Neural progenitor cell (in vitro differentiated cells): Measurements from ENCODE around the gene RBPMS2.

Experiments
- EZH2 ChIP-seq: fragments of 200-600 bp; sonication (generic); IDR thresholded peaks from 2 replicates; pipeline ENCODE4 v1.6.1; 2017; ENCODE audit warnings: antibody characterized with exemption, mild to moderate bottlenecking, moderate library complexity
- TF ChIP-seq, protein P1 (sequence below): fragments of 200-600 bp; sonication (generic); IDR thresholded peaks from 2 replicates; pipeline ENCODE4 v1.5.1; 2017; ENCODE audit warnings: antibody characterized with exemption, mild to moderate bottlenecking

DNA sequence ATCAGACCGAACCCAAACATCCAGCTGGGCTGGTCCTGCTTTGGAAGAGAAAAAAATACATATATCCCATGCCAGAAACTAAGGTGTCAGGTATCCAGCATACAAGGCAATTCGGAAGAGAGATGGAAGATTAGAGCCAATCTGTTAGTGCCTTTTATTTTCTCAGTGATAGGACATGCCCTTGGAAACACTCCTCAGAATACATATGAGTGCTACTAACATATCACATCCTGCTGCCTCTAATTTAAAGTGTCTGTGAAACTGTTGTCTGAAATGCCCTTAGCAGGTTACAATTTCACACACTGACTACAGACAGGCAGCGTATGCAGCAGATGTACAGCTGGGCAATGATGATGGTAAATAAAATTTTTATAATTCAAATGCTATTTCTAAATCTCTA lies 78.9 kb downstream of the RBPMS2 start:
- TF ChIP-seq, protein P1, sequence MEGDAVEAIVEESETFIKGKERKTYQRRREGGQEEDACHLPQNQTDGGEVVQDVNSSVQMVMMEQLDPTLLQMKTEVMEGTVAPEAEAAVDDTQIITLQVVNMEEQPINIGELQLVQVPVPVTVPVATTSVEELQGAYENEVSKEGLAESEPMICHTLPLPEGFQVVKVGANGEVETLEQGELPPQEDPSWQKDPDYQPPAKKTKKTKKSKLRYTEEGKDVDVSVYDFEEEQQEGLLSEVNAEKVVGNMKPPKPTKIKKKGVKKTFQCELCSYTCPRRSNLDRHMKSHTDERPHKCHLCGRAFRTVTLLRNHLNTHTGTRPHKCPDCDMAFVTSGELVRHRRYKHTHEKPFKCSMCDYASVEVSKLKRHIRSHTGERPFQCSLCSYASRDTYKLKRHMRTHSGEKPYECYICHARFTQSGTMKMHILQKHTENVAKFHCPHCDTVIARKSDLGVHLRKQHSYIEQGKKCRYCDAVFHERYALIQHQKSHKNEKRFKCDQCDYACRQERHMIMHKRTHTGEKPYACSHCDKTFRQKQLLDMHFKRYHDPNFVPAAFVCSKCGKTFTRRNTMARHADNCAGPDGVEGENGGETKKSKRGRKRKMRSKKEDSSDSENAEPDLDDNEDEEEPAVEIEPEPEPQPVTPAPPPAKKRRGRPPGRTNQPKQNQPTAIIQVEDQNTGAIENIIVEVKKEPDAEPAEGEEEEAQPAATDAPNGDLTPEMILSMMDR = no peak
- no peak for TF ChIP-seq EZH2
